ENCODE data around the gene ADCY9. TPM values are rescaled to one million over a fixed set of nuclear protein-coding genes. Genes with fewer than 3 reads are reported as not detected.

Gene ADCY9
- total and polyA plus RNA-seq, 12 donors: 2.3 to 37.6 (median 17.8) TPM

DNA sequence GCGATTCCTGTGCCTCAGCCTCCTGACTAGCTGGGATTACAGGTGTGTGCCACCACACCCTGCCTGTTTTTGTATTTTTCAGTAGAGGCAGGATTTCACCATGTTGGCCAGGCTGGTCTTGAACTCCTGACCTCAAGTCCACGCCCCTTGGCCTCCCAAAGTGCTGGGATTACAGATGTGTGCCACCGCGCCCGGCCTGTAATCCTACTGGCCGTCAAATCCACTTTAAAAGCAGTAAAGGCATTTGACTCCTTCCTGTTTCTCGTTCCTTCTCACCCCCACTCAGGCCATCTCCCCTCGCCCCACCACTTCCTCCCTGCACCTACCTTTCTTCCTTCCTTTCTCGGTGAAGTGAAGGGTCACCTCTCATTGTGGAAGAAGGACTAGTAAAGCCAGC, 166.3 kb downstream of the ADCY9 start:
- Histone ChIP-seq H3K4me1 (replicated peaks in 1 of 2) (peaks cover 9 to 17% of the 10 kb centered on the region in 2 donors), H3K27ac (peak overlapping the region; percentile 24 to 93 (median 82)), H3K9me3 (replicated peaks in 1 of 3) (no peaks in the 10 kb centered on the region), H3K4me3 (no peak overlapping the region), H3K27me3 (no peaks in the 10 kb centered on the region), H3K36me3 (replicated peaks in 1 of 2) (no peaks in the 10 kb centered on the region)
- peak in 1 of 7 donors; percentile 15 for DNase-seq
- intact Hi-C loops (cut with DNase I): no loop called here
- TF ChIP-seq CTCF (IDR thresholded peaks at IDR 0.05): no peak
- TF ChIP-seq POLR2A (IDR thresholded peaks at IDR 0.05): no peak
- WGBS, 4 donors: 71 to 76% (median 75%) methylated on average over 9 of the region's 9 CpGs

DNA sequence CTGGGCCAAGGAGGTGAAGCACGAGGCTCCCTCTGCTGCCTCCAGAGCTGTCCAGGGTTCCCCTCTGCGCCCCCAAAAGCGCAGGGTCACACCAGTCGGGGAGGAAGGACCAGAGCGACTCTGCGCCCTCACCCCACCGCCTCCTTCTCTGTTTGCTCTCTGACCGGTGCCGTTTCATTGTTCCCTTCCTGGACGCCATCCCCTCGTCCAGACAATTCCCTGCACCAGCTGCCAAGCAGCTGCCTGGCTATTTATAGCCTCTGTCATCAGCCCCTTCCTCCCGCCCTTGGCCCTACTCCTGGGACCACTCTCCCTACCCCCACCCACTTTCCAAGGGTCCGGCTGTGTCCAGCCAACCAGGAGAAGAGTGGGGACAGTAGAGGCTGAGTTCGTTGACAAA, 167.0 kb downstream of the ADCY9 start:
- intact Hi-C loops (cut with DNase I): no loop called here
- Histone ChIP-seq H3K27ac (peak overlapping the region in 1 of 5 donors; percentile 87), H3K4me1 (replicated peaks in 1 of 2) (peaks cover 9 to 17% of the 10 kb centered on the region in 2 donors), H3K27me3 (no peaks in the 10 kb centered on the region), H3K4me3 (no peak overlapping the region), H3K9me3 (replicated peaks in 1 of 3) (no peaks in the 10 kb centered on the region), H3K36me3 (replicated peaks in 1 of 2) (no peaks in the 10 kb centered on the region)
- peak in 1 of 7 donors; percentile 19 for DNase-seq
- WGBS, 4 donors: 49 to 75% (median 61%) methylated on average over 12 to 14 of the region's 14 CpGs
- TF ChIP-seq POLR2A (IDR thresholded peaks at IDR 0.05): no peak
- no peak for TF ChIP-seq CTCF (IDR thresholded peaks at IDR 0.05)

- H3K27me3 ChIP-seq: no peaks in the 10 kb centered on the region
- peaks cover 9 to 17% of the 10 kb centered on the region in 2 donors for H3K4me1 ChIP-seq (replicated peaks in 1 of 2)
- no peak overlapping the region for H3K4me3 ChIP-seq
- TF ChIP-seq POLR2A (IDR thresholded peaks at IDR 0.05): no peak
- no peak for TF ChIP-seq CTCF (IDR thresholded peaks at IDR 0.05)
- H3K36me3 ChIP-seq (replicated peaks in 1 of 2): no peaks in the 10 kb centered on the region
- WGBS, 4 donors: 89 to 94% (median 91%) methylated on average over 17 of the region's 17 CpGs
- intact Hi-C loops (cut with DNase I): no loop called here
- DNase-seq: peak in 1 of 7 donors; percentile 16
- H3K9me3 ChIP-seq (replicated peaks in 1 of 3): no peaks in the 10 kb centered on the region
- no peak overlapping the region for H3K27ac ChIP-seq
Observed at GRCh38 chr16:3948378-3948995, 167.8 kb downstream of the ADCY9 start.

DNA sequence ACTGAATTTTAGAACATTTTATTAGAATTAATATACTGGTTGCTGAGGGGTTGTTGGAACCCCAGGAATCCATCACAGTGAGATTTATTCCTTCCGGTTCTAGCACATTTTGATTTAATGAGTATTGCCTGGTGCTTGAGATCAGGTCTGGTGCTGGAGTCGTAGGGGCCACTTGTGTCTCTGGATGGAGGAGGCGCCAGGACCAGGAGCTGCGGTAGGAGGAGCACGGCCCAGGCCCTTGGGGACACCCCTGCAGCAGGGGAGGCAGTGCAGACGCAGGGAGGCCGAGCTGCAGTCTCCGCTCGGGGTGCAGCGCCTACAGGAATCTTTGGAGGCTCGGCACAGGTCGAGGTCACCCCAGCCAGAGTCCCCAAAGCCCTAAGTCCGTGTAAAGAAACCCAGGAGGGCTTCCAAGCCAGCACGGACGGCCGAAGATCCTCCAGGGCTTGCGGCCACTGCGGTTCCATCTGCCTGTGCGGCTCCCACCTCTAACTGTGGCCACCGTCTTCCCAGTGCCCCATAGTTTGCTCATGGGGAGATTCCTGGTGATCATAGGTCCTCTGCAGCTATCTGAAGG, 169.6 kb downstream of the ADCY9 start:
- 80 to 90% (median 87%) methylated on average over 13 to 20 of the region's 20 CpGs for WGBS, 4 donors
- intact Hi-C loops (cut with DNase I): no loop called here
- no peak overlapping the region for H3K27ac ChIP-seq
- peaks cover 3 to 8% of the 10 kb centered on the region in 2 donors for H3K4me1 ChIP-seq (replicated peaks in 1 of 2)
- no peaks in the 10 kb centered on the region for H3K27me3 ChIP-seq
- H3K4me3 ChIP-seq: no peak overlapping the region
- no peak for DNase-seq
- TF ChIP-seq CTCF (IDR thresholded peaks at IDR 0.05): no peak
- no peak for TF ChIP-seq POLR2A (IDR thresholded peaks at IDR 0.05)
- no peaks in the 10 kb centered on the region for H3K9me3 ChIP-seq (replicated peaks in 1 of 3)
- no peaks in the 10 kb centered on the region for H3K36me3 ChIP-seq (replicated peaks in 1 of 2)
